ENCODE results near the gene HCN4.

Gene HCN4

GRCh38 chr15:73341886-73342600 is 26.7 kb downstream of the HCN4 start:
- DNase-seq: peak; percentile 47 to 52

GRCh38 chr15:73340502-73341192 is 28.1 kb downstream of the HCN4 start:
- no peak for DNase-seq

GRCh38 chr15:73338606-73339374 is 30.0 kb downstream of the HCN4 start:
- no peak for DNase-seq

- peak in 1 of 2 experiments; percentile 54 for DNase-seq
These were observed 30.7 kb downstream of the HCN4 start for GRCh38 chr15:73338058-73338457.

GRCh38 chr15:73337187-73337586 is 31.6 kb downstream of the HCN4 start:
- DNase-seq: no peak

GRCh38 chr15:73336756-73337155 is 32.0 kb downstream of the HCN4 start:
- DNase-seq: no peak

GRCh38 chr15:73335471-73335870 is 33.3 kb downstream of the HCN4 start:
- no peak for DNase-seq

- DNase-seq: no peak
These were observed 33.7 kb downstream of the HCN4 start for GRCh38 chr15:73335026-73335425.

- DNase-seq: no peak
These were observed 34.7 kb downstream of the HCN4 start for GRCh38 chr15:73334086-73334485.

GRCh38 chr15:73333001-73333400 is 35.8 kb downstream of the HCN4 start:
- DNase-seq: no peak

- DNase-seq: no peak
These were observed 36.5 kb downstream of the HCN4 start for GRCh38 chr15:73331991-73332925.

GRCh38 chr15:73331501-73331900 is 37.3 kb downstream of the HCN4 start:
- DNase-seq: no peak

- no peak for DNase-seq
These were observed 38.3 kb downstream of the HCN4 start for GRCh38 chr15:73330206-73331051.

- DNase-seq: no peak
These were observed 39.1 kb downstream of the HCN4 start for GRCh38 chr15:73329501-73330200.

GRCh38 chr15:73328981-73329380 is 39.8 kb downstream of the HCN4 start:
- DNase-seq: no peak

- DNase-seq: no peak
These were observed 40.5 kb downstream of the HCN4 start for GRCh38 chr15:73328149-73328820.

GRCh38 chr15:73326157-73326556 is 42.6 kb downstream of the HCN4 start:
- no peak for DNase-seq

GRCh38 chr15:73325191-73325861 is 43.4 kb downstream of the HCN4 start:
- DNase-seq: peak in 1 of 2 experiments; percentile 27

- DNase-seq: no peak
These were observed 44.1 kb downstream of the HCN4 start for GRCh38 chr15:73324496-73325170.

Data from NCI-H2081 (cell line).